Vagina (tissue), 2 donors: ENCODE results near the gene SPTA1. TPM values are rescaled to one million over a fixed set of nuclear protein-coding genes. Genes with fewer than 3 reads are reported as not detected.

Experiments used
- DNase-seq, 2 donors: peaks; one replicate each; pipeline ENCODE4 v3.0.0-alpha.2; 2017; ENCODE audit errors: extremely low spot score in 2 of 2
- H3K27ac ChIP-seq: fragments of 200-600 bp; sonication (generic); one replicate; pipeline ENCODE4 v1.5.1; 2019
- H3K27me3 ChIP-seq: fragments of 200-600 bp; sonication (generic); one replicate; pipeline ENCODE4 v1.5.1; 2019
- H3K36me3 ChIP-seq, 2 donors: fragments of 200-600 bp; sonication (generic); one replicate each; pipeline ENCODE4 v1.5.1; 2017 to 2019
- H3K4me1 ChIP-seq: fragments of 200-600 bp; sonication (generic); one replicate; pipeline ENCODE4 v1.5.1; 2019
- H3K4me3 ChIP-seq, 2 donors: fragments of 200-600 bp; sonication (generic); 1 replicate in 1 of 2; 2 replicates in 1 of 2; pipeline ENCODE4 v1.5.1; 2016 to 2019
- H3K9me3 ChIP-seq: fragments of 200-600 bp; sonication (generic); one replicate; pipeline ENCODE4 v1.5.1; 2019
- CTCF ChIP-seq, 3 experiments: fragments of 450-650 bp in 2 of 3; fragments of 200-600 bp in 1 of 3; sonication (generic) in 1 of 3; IDR thresholded peaks; one replicate each; pipeline ENCODE4 v1.5.1; 2017 to 2019; ENCODE audit warnings: antibody characterized with exemption in 3 of 3, mild to moderate bottlenecking in 2 of 3, moderate library complexity in 2 of 3
- POLR2A ChIP-seq, 2 donors: fragments of 450-650 bp; IDR thresholded peaks; one replicate each; pipeline ENCODE4 v1.6.1; 2017; ENCODE audit warnings: antibody characterized with exemption in 2 of 2, mild to moderate bottlenecking in 2 of 2, moderate library complexity in 2 of 2
- POLR2AphosphoS5 ChIP-seq, 2 donors: sonication (generic); formaldehyde crosslinking; IDR thresholded peaks; one replicate each; pipeline ENCODE4 v1.9.0; 2017; ENCODE audit warnings: antibody characterized with exemption in 2 of 2, mild to moderate bottlenecking in 2 of 2, low read depth in 1 of 2; ENCODE audit not compliant: insufficient read depth in 1 of 2
- intact Hi-C: fragments of 100-400 bp; cut with DNase I; formaldehyde crosslinking; loops from one replicate; pipeline ENCODE4 v1.15.1; 2023
- total RNA-seq: library from RNA; depleted of rRNA; stranded (reverse); fragments of >200 nt; gene quantifications from one replicate; pipeline ENCODE4 v1.2.3, GENCODE V29; 2016

Gene SPTA1
- total RNA-seq, 1 donor from 2014 or later = 0.25 TPM

- no peaks in the 10 kb centered on the region for H3K9me3 ChIP-seq
These were observed 85.8 kb downstream of the SPTA1 start for GRCh38 chr1:158600735-158601134.

GRCh38 chr1:158586942-158587341 is 99.6 kb downstream of the SPTA1 start:
- intact Hi-C loops = no loop called here
- TF ChIP-seq CTCF (IDR thresholded peaks at IDR 0.05) (no peak), POLR2AphosphoS5 (IDR thresholded peaks at IDR 0.05; ENCODE audit: insufficient read depth in 1 of 2, low read depth in 1 of 2) (no peak), POLR2A (IDR thresholded peaks at IDR 0.05) (no peak)

More at GRCh38 chr1:158600735-158601134, 85.8 kb downstream of the SPTA1 start:
- TF ChIP-seq CTCF (IDR thresholded peaks at IDR 0.05) (no peak), POLR2A (IDR thresholded peaks at IDR 0.05) (no peak), POLR2AphosphoS5 (IDR thresholded peaks at IDR 0.05; ENCODE audit: insufficient read depth in 1 of 2, low read depth in 1 of 2) (no peak)
- Histone ChIP-seq H3K27me3 (no peaks in the 10 kb centered on the region), H3K4me3 (no peak overlapping the region), H3K27ac (no peak overlapping the region), H3K4me1 (no peaks in the 10 kb centered on the region), H3K36me3 (no peaks in the 10 kb centered on the region)
- DNase-seq = no peak
- intact Hi-C loops = no loop called here

GRCh38 chr1:158583962-158584361 is 102.6 kb downstream of the SPTA1 start:
- Histone ChIP-seq H3K4me3 (no peak overlapping the region), H3K4me1 (no peaks in the 10 kb centered on the region), H3K27ac (no peak overlapping the region), H3K36me3 (no peaks in the 10 kb centered on the region), H3K9me3 (no peaks in the 10 kb centered on the region), H3K27me3 (no peaks in the 10 kb centered on the region)
- TF ChIP-seq CTCF (IDR thresholded peaks at IDR 0.05) = no peak
- no peak for TF ChIP-seq POLR2AphosphoS5 (IDR thresholded peaks at IDR 0.05; ENCODE audit: insufficient read depth in 1 of 2, low read depth in 1 of 2)
- no peak for TF ChIP-seq POLR2A (IDR thresholded peaks at IDR 0.05)
- no peak for DNase-seq
- intact Hi-C loops = no loop called here

More at GRCh38 chr1:158586942-158587341, 99.6 kb downstream of the SPTA1 start:
- Histone ChIP-seq H3K9me3 (no peaks in the 10 kb centered on the region), H3K27me3 (no peaks in the 10 kb centered on the region), H3K27ac (no peak overlapping the region), H3K4me1 (no peaks in the 10 kb centered on the region), H3K4me3 (no peak overlapping the region), H3K36me3 (no peaks in the 10 kb centered on the region)
- DNase-seq = no peak

GRCh38 chr1:158579733-158580132 is 106.8 kb downstream of the SPTA1 start, which contains the start of gene OR10X1:
Gene OR10X1, minus strand, starts transcription at chr1:158579899. Its CDS starts 0 bp downstream, at chr1:158579899.
- H3K27ac ChIP-seq = no peak within 1 kb of the TSS
- no peaks in the 10 kb centered on the region for H3K27me3 ChIP-seq
- H3K36me3 ChIP-seq = no peaks in the 10 kb centered on the region
- intact Hi-C loops = no loop called here
- DNase-seq = no peak
- TF ChIP-seq POLR2AphosphoS5 (IDR thresholded peaks at IDR 0.05; ENCODE audit: insufficient read depth in 1 of 2, low read depth in 1 of 2) (no peak), POLR2A (IDR thresholded peaks at IDR 0.05) (no peak), CTCF (IDR thresholded peaks at IDR 0.05) (no peak)
- H3K4me3 ChIP-seq = no peak within 1 kb of the TSS
- H3K9me3 ChIP-seq = no peaks in the 10 kb centered on the region
- no peaks in the 10 kb centered on the region for H3K4me1 ChIP-seq

- no peak for TF ChIP-seq CTCF (IDR thresholded peaks at IDR 0.05)
- no peak for TF ChIP-seq POLR2A (IDR thresholded peaks at IDR 0.05)
- no peak for TF ChIP-seq POLR2AphosphoS5 (IDR thresholded peaks at IDR 0.05; ENCODE audit: insufficient read depth in 1 of 2, low read depth in 1 of 2)
- Histone ChIP-seq H3K36me3 (no peaks in the 10 kb centered on the region), H3K4me3 (no peak overlapping the region), H3K27me3 (no peaks in the 10 kb centered on the region), H3K9me3 (no peaks in the 10 kb centered on the region), H3K27ac (no peak overlapping the region), H3K4me1 (no peaks in the 10 kb centered on the region)
- intact Hi-C loops = no loop called here
- no peak for DNase-seq
These were observed 109.0 kb downstream of the SPTA1 start for GRCh38 chr1:158577561-158577960.
